OCI-LY7 (cell line): ENCODE measurements around the gene HLA-B. TPM values are rescaled to one million over a fixed set of nuclear protein-coding genes. Genes with fewer than 3 reads are reported as not detected.
"Not testable (repeated sequence)": the region's sequence is repeated elsewhere in the genome, so short reads cannot be mapped to it uniquely, and the experiment has no call there.

Experiments used
- BruUV-seq: library from RNA; stranded (reverse); fragments of 400-500 nt; replicated peaks from 2 replicates; lab custom pipeline; 2021; lab: Mats Ljungman, UMichigan
- CTCF ChIA-PET: fragments of 300-600 bp; sonication (Branson Sonifier 250); formaldehyde crosslinking; loops from one replicate; lab custom pipeline; 2022; ENCODE audit warnings: antibody characterized with exemption; ENCODE audit not compliant: unreplicated experiment; lab: Charles Lee
- POLR2A ChIA-PET: fragments of 300-600 bp; sonication (Branson Sonifier 250); formaldehyde crosslinking; loops from one replicate; lab custom pipeline; 2022; ENCODE audit warnings: antibody characterized with exemption; lab: Charles Lee
- DNase-seq: peaks from one replicate; pipeline ENCODE4 v3.0.0-alpha.2; 2015; ENCODE audit warnings: low spot score
- H2AFZ ChIP-seq: fragments of 200-600 bp; sonication (generic), shearing (Covaris generic); 2 replicates; pipeline ENCODE4 v1.6.1; 2014; ENCODE audit warnings: mild to moderate bottlenecking, antibody characterized with exemption, low read length, moderate library complexity
- H3K27ac ChIP-seq: fragments of 200-600 bp; sonication (generic); 2 replicates; pipeline ENCODE4 v1.5.1; 2014; ENCODE audit warnings: mixed run types, low read depth, mild to moderate bottlenecking, moderate library complexity, low read length, inconsistent platforms; ENCODE audit not compliant: poor library complexity, severe bottlenecking
- H3K36me3 ChIP-seq: fragments of 200-600 bp; sonication (generic); 2 replicates; pipeline ENCODE4 v1.6.1; 2014; ENCODE audit warnings: mild to moderate bottlenecking, antibody characterized with exemption, low read length, moderate library complexity, mixed read lengths; ENCODE audit not compliant: insufficient read depth
- H3K4me1 ChIP-seq: fragments of 200-600 bp; sonication (generic); 2 replicates; pipeline ENCODE4 v1.5.1; 2014; ENCODE audit warnings: mild to moderate bottlenecking, low read length; ENCODE audit not compliant: insufficient read depth, poor library complexity, severe bottlenecking
- H3K4me2 ChIP-seq: fragments of 200-600 bp; sonication (generic); 2 replicates; pipeline ENCODE4 v1.6.1; 2014; ENCODE audit warnings: mild to moderate bottlenecking, low read length
- H3K4me3 ChIP-seq: fragments of 200-600 bp; sonication (generic); 2 replicates; pipeline ENCODE4 v1.5.1; 2014; ENCODE audit warnings: mild to moderate bottlenecking, low read depth, low read length; ENCODE audit not compliant: poor library complexity, severe bottlenecking
- H3K79me2 ChIP-seq: fragments of 200-600 bp; sonication (generic); 2 replicates; pipeline ENCODE4 v1.6.1; 2016; ENCODE audit warnings: low read depth, mild to moderate bottlenecking, low read length, moderate library complexity, mixed read lengths; ENCODE audit not compliant: insufficient read depth
- H3K9me2 ChIP-seq: fragments of 200-600 bp; sonication (generic); 2 replicates; pipeline ENCODE4 v1.6.1; 2016; ENCODE audit warnings: mild to moderate bottlenecking, low read length, mixed read lengths; ENCODE audit not compliant: insufficient read depth
- H3K9me3 ChIP-seq: fragments of 200-600 bp; sonication (generic); 2 replicates; pipeline ENCODE4 v1.6.1; 2014; ENCODE audit warnings: mild to moderate bottlenecking, mixed run types, low read length, mixed read lengths
- H4K20me1 ChIP-seq: fragments of 200-600 bp; sonication (generic); 2 replicates; pipeline ENCODE4 v1.6.1; 2014; ENCODE audit warnings: mild to moderate bottlenecking, antibody characterized with exemption, low read length, moderate library complexity, mixed read lengths; ENCODE audit not compliant: insufficient read depth
- EZH2phosphoT487 ChIP-seq: fragments of 200-600 bp; sonication (generic); IDR thresholded peaks from 2 replicates; pipeline ENCODE4 v1.6.1; 2018; ENCODE audit warnings: low read depth, borderline replicate concordance, mild to moderate bottlenecking, mixed run types, antibody characterized with exemption, low read length, moderate library complexity, mixed read lengths
- intact Hi-C: fragments of 100-400 bp; cut with micrococcal nuclease; formaldehyde crosslinking; loops from one replicate; pipeline ENCODE4 v1.10.0; 2022; ENCODE audit not compliant: unreplicated experiment
- total RNA-seq, 2 experiments: library from RNA; depleted of rRNA in 1 of 2; stranded (reverse); fragments of >200 nt in 1 of 2; shearing (Covaris generic) in 1 of 2; gene quantifications; 2 replicates each; pipeline ENCODE4 v1.2.3, GENCODE V29; 2014 to 2022
- TF ChIP-seq, protein P1 (sequence below): fragments of 200-600 bp; sonication (generic); conservative IDR thresholded peaks from 2 replicates; pipeline ENCODE4 v1.5.1; 2014; ENCODE audit warnings: mild to moderate bottlenecking, antibody characterized with exemption, low read length, moderate library complexity, mixed read lengths

Gene HLA-B
- total RNA-seq, 2 experiments from 2014 or later: 238 to 258 TPM

- intact Hi-C loops: no loop called here
- no peak for DNase-seq
- Histone ChIP-seq H3K79me2 (no peaks in the 10 kb centered on the region), H3K36me3 (no peaks in the 10 kb centered on the region), H3K9me3 (no peaks in the 10 kb centered on the region), H3K4me1 (no peaks in the 10 kb centered on the region), H3K4me3 (no peak overlapping the region), H2AFZ (no peak overlapping the region), H3K4me2 (no peak overlapping the region), H4K20me1 (no peaks in the 10 kb centered on the region), H3K9me2 (no peaks in the 10 kb centered on the region), H3K27ac (no peak overlapping the region)
- TF ChIP-seq EZH2phosphoT487: no peak
- TF ChIP-seq, protein P1, sequence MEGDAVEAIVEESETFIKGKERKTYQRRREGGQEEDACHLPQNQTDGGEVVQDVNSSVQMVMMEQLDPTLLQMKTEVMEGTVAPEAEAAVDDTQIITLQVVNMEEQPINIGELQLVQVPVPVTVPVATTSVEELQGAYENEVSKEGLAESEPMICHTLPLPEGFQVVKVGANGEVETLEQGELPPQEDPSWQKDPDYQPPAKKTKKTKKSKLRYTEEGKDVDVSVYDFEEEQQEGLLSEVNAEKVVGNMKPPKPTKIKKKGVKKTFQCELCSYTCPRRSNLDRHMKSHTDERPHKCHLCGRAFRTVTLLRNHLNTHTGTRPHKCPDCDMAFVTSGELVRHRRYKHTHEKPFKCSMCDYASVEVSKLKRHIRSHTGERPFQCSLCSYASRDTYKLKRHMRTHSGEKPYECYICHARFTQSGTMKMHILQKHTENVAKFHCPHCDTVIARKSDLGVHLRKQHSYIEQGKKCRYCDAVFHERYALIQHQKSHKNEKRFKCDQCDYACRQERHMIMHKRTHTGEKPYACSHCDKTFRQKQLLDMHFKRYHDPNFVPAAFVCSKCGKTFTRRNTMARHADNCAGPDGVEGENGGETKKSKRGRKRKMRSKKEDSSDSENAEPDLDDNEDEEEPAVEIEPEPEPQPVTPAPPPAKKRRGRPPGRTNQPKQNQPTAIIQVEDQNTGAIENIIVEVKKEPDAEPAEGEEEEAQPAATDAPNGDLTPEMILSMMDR: no peak
- POLR2A ChIA-PET: interaction anchor here (0.7 kb wide), 1 partner anchor 77 kb away, joined by 3 read pairs; no protein-coding TSS in a partner anchor
- no TSS peak for BruUV-seq
- CTCF ChIA-PET: interaction anchor here (1.4 kb wide), 1 partner anchor 11 kb away, joined by 3 read pairs; no protein-coding TSS in a partner anchor
Observed at GRCh38 chr6:31377029-31377428, 20.1 kb upstream of the HLA-B start.

DNA sequence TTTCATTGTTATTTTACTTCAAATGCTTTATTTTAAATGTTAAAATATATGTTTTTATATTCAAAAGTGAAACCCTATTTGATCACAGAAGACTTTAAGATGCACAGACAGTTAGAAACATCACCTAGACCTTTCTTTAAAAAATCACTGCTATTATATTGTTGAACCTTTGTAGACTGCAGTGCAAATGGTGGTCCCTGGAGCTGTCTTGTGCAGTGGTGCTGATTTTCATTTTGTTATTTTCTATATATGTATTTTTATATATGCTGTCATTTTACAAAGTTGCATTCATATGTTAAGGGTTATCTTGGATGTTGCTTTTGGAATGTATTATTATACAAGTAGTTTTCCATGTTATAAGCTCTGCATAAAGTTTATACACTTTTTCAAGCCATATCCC lies 18.7 kb upstream of the HLA-B start:
- Histone ChIP-seq H2AFZ (no peak overlapping the region), H3K36me3 (no peaks in the 10 kb centered on the region), H3K4me2 (no peak overlapping the region), H3K4me3 (no peak overlapping the region), H3K9me2 (no peaks in the 10 kb centered on the region), H3K79me2 (no peaks in the 10 kb centered on the region), H4K20me1 (no peaks in the 10 kb centered on the region), H3K4me1 (no peaks in the 10 kb centered on the region), H3K27ac (no peak overlapping the region), H3K9me3 (no peaks in the 10 kb centered on the region)
- TF ChIP-seq EZH2phosphoT487: no peak
- TF ChIP-seq, protein P1: no peak
- intact Hi-C loops: no loop called here
- POLR2A ChIA-PET: no interaction called here
- CTCF ChIA-PET: interaction anchor here (0.5 to 1.4 kb wide), 2 partner anchors 9 to 64 kb away, joined by 3 to 4 read pairs; no protein-coding TSS in a partner anchor
- no TSS peak for BruUV-seq
- no peak for DNase-seq

DNA sequence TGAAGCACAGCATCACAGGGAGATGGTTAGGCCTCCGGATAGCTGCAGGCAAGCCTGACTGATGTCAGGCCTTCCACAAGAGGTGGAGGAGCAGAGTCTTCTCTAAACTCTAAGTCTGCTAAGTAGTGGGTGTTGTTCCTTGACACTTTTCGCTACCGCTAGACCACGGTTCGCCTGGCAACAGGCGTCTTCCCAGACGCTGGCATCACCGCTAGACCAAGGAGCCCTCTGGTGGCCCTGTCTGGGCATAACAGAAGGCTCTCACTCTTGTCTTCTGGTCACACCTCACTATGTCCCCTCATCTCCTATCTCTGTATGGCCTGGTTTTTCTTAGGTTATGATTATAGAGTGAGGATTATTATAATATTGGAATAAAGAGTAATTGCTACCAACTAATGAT lies 17.1 kb upstream of the HLA-B start:
- BruUV-seq, H4K20me1 ChIP-seq, intact Hi-C loops, H2AFZ ChIP-seq, DNase-seq, CTCF ChIA-PET, H3K4me3 ChIP-seq, H3K9me3 ChIP-seq, H3K79me2 ChIP-seq, H3K4me2 ChIP-seq, POLR2A ChIA-PET, H3K4me1 ChIP-seq, H3K27ac ChIP-seq, H3K9me2 ChIP-seq, H3K36me3 ChIP-seq: not testable (repeated sequence)
- TF ChIP-seq, protein P1: peak; percentile 69
